ENCODE results near the gene PNPLA2. TPM values are rescaled to one million over a fixed set of nuclear protein-coding genes. Genes with fewer than 3 reads are reported as not detected.
A peak's percentile ranks its signal among the peaks of the same experiment; 100 is the strongest.

Gene PNPLA2
- total RNA-seq, 4 donors from 2014 or later, result 16.9 to 96.2 (median 37.1) TPM

DNA sequence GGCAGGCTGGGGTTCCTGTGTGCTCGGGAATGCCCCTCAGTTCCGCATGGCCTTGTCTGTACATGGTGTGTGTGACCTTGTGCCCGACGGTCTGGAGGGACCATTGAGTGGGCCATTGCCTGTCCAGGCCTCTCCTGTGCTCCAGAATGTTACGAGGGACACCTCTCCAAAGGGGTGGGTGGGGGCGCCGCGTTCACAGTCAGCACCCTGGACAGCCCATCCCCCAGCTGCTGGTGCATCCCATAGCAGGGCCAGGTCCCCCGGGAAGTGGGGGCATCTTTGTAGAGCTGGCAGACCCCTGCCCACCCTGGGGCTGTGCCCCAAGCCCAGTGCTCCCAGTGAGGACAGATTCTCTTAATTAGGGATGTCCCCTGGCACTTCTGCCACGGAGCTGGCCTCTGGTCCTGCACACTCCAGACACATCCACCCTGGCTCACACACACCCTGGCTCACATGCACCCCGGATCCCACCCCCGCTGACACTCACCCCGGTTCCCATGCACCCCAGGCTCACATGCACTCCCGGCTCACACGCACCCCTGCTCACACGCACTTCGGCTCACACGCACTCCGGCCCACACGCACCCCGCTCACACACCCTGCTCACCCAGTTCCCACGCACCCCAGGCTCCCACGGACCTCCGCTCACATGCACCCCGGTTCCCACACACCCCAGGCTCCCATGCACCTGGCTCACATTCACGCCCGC lies 39.5 kb downstream of the PNPLA2 start:
- no peak overlapping the region for H3K27ac ChIP-seq
- no peak for DNase-seq
- H3K27me3 ChIP-seq, result no peaks in the 10 kb centered on the region
- no peak overlapping the region for H3K4me3 ChIP-seq
- TF ChIP-seq, protein P1, sequence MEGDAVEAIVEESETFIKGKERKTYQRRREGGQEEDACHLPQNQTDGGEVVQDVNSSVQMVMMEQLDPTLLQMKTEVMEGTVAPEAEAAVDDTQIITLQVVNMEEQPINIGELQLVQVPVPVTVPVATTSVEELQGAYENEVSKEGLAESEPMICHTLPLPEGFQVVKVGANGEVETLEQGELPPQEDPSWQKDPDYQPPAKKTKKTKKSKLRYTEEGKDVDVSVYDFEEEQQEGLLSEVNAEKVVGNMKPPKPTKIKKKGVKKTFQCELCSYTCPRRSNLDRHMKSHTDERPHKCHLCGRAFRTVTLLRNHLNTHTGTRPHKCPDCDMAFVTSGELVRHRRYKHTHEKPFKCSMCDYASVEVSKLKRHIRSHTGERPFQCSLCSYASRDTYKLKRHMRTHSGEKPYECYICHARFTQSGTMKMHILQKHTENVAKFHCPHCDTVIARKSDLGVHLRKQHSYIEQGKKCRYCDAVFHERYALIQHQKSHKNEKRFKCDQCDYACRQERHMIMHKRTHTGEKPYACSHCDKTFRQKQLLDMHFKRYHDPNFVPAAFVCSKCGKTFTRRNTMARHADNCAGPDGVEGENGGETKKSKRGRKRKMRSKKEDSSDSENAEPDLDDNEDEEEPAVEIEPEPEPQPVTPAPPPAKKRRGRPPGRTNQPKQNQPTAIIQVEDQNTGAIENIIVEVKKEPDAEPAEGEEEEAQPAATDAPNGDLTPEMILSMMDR (IDR thresholded peaks at IDR 0.05), result no peak
- H3K4me1 ChIP-seq, result no peaks in the 10 kb centered on the region
- intact Hi-C loops (cut with DNase I; ENCODE audit: low total_unique reads), result no loop called here
- no peaks in the 10 kb centered on the region for H3K36me3 ChIP-seq
- H3K9me3 ChIP-seq, result no peaks in the 10 kb centered on the region

DNA sequence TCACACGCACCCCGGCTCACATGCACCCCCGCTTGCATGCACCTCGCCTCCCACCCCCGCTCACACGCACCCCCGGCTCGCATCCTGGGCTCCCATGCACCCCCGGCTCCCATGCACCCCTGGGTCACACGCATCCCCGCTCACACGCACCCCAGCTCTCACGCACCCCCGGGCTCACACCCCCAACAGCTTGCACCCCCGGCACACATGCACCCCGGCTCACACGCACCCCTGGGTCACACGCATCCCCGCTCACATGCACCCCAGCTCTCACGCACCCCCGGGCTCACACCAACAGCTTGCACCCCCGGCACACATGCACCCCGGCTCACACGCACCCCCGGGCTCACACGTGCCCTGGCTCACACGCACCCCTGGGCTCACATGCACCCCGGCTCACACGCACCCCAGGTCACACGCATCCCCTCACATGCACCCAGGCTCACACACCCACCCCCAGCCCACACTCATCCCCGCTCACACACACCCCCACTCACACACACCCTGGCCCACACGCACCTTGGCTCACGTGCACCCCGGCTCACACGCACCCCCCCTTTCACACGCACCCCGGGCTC lies 40.1 kb downstream of the PNPLA2 start:
- intact Hi-C loops (cut with DNase I; ENCODE audit: low total_unique reads), result no loop called here
- H3K27ac ChIP-seq, result no peak overlapping the region
- no peak for DNase-seq
- no peaks in the 10 kb centered on the region for H3K9me3 ChIP-seq
- no peak overlapping the region for H3K4me3 ChIP-seq
- TF ChIP-seq, protein P1 (IDR thresholded peaks at IDR 0.05), result no peak
- TF ChIP-seq POLR2A (IDR thresholded peaks at IDR 0.05), result no peak
- H3K36me3 ChIP-seq, result no peaks in the 10 kb centered on the region
- H3K27me3 ChIP-seq, result no peaks in the 10 kb centered on the region
- H3K4me1 ChIP-seq, result no peaks in the 10 kb centered on the region

DNA sequence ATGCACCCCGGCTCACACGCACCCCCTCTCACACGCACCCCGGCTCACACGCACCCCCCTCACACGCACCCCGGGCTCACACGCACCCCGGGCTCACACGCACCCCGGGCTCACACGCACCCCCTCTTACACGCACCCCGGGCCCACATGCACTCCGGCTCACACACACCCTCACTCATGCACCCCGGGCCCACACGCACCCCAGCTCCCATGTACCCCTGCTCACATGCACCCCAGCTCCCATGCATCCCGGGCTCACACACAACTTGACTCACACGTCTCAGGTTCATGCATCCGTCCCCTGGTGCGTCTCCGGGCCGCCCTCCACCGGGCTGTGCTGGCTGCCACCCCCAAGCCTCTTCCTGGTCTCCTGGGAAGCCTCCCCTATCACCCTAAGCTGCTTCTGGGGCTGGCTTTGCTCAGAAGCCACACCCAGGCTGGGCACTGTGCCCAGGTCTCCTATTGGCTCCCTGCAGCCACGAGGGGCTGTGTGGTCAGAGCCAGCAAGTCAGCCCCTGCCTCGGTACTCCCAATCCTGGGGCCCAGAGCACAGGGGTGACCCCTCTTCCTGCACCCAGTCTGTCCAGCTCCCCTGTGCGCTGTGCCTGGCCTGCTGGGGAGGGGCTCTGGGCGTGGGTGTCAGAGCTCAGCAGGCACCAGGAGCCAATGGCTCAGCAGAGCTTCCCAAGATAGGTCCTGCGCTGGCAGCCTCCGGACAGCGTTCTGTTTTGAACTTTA lies 40.8 kb downstream of the PNPLA2 start:
- Histone ChIP-seq H3K27me3 (no peaks in the 10 kb centered on the region), H3K36me3 (no peaks in the 10 kb centered on the region), H3K27ac (peak overlapping the region in 1 of 2 donors; percentile 41), H3K4me1 (no peaks in the 10 kb centered on the region), H3K9me3 (no peaks in the 10 kb centered on the region), H3K4me3 (no peak overlapping the region)
- intact Hi-C loops (cut with DNase I; ENCODE audit: low total_unique reads), result no loop called here
- DNase-seq, result peak; percentile 79 to 86
- TF ChIP-seq, protein P1 (IDR thresholded peaks at IDR 0.05), result no peak
- TF ChIP-seq POLR2A (IDR thresholded peaks at IDR 0.05), result no peak

DNA sequence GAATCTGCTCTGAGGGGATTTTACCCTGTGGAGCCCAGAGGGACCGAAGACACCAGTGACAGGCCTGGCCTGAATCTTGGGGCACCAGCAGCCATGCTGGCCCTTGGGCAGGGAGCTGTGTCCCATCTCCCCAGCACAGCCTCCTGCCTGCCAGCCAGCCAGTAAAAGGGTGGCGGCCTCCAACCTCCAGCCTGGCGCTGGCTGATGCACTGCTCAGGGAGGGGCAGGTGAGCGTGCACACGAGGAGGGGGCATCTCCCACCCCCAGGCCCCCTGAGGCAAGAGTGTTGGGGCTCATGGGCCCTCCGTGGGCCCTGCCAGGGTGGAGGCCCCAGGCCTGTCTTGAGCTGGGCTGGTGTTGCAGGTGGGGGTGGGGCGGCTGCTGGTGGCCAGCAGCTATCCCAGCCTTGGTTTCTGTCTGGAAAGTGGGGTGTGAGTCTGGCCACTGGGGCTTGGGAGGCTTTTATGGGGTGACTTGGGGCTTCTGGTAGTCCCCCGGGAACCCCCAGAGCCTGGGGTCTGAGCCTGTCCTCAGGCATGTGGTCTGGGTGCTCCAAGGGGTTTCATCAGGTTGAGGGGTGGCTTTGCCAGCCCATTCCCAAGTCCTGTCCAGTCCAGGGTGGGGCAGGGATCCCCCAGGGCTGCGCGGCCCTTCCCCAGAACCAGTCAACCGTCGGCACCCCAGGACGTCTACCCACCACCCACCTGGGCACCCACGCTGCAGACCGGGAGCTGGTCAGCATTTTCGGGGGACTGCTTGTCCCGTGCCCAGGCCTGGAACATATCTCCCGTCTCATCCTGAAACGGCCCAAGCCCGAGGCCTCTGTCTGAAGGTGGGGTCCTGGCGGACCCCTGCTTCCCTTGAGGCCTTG lies 41.8 kb downstream of the PNPLA2 start:
- H3K9me3 ChIP-seq, result no peaks in the 10 kb centered on the region
- H3K4me1 ChIP-seq, result no peaks in the 10 kb centered on the region
- TF ChIP-seq POLR2A (IDR thresholded peaks at IDR 0.05), result no peak
- TF ChIP-seq, protein P1 (IDR thresholded peaks at IDR 0.05), result no peak
- DNase-seq, result no peak
- no peaks in the 10 kb centered on the region for H3K27me3 ChIP-seq
- peak overlapping the region in 1 of 2 donors; percentile 41 for H3K27ac ChIP-seq
- H3K4me3 ChIP-seq, result no peak overlapping the region
- intact Hi-C loops (cut with DNase I; ENCODE audit: low total_unique reads), result no loop called here
- H3K36me3 ChIP-seq, result no peaks in the 10 kb centered on the region

Measured in uterus (tissue), 4 donors.